GM18505 (cell line): ENCODE data around the gene EOMES.
"Not testable (repeated sequence)": the region's sequence is repeated elsewhere in the genome, so short reads cannot be mapped to it uniquely, and the experiment has no call there.

Experiments used
- ATAC-seq: cut with Tn5 transposase; IDR thresholded peaks from one replicate; pipeline ENCODE4 v1.9.1; 2021; ENCODE audit not compliant: unreplicated experiment
- POLR2A ChIP-seq: IDR thresholded peaks from 4 replicates; pipeline ENCODE4 v1.6.1; 2011; ENCODE audit warnings: borderline replicate concordance; ENCODE audit not compliant: insufficient read depth, insufficient read length; ENCODE audit errors: extremely low read depth

Gene EOMES

DNA sequence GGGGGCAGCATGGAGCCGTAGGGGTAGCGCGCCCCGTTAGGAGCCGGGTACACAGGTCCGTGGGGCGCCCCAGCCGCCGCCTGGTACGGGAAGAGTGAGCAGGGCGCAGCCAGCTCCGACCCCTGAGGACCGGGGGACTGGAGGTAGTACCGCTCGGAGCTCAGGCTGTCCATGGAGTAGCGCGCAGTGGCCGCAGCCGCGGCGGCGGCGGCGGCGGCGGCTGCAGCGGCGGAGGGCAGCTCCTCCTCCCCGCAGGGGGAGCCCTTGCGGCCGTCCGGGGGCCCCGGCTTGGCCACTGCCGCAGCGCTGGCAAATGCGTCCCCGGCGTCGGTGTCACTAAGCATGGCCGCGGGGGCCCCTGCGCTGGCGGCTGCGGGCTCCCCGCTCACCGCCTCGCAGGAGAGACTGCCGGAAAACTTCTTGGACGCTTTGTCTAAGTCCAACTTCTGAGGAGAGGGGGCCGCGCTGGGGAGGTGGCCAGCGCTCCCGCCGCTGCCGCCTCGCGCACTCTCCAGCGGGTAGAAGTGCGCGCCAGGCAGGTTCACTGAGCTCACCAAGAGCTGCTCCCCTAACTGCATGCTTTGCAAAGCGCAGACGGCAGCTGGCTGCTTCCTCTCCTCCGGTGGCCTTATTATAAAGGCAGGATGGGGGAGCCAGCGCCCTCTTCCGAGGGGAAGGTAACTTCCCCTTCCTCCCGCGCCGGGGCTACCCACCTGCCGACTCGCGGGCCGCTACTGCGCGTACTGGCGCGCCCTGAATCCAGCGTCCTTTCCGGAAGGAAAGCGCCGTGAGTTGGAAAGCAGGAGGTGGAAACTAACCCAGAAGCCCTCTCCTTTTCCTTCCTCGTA is at the start of gene EOMES:
EOMES (minus strand) TSS at position 607 of the 848 bp plus-strand sequence; CDS start at position 578, 29 bp downstream.
- peak; percentile 65 for ATAC-seq
- no peak for TF ChIP-seq POLR2A

DNA sequence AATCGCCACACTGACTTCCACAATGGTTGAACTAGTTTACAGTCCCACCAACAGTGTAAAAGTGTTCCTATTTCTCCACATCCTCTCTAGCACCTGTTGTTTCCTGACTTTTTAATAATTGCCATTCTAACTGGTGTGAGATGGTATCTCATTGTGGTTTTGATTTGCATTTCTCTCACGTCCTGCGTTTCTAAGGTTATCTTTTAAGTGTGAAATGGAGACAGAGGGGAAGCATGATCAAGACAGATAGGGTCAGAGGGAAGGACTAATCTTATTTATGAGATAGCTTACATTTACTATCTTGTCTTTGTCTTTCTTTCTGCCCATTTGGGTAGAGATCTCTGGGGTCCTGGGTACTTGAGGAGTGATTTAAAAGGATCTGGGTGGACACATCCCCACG is 48.3 kb upstream of the EOMES start:
- ATAC-seq = not testable (repeated sequence)

DNA sequence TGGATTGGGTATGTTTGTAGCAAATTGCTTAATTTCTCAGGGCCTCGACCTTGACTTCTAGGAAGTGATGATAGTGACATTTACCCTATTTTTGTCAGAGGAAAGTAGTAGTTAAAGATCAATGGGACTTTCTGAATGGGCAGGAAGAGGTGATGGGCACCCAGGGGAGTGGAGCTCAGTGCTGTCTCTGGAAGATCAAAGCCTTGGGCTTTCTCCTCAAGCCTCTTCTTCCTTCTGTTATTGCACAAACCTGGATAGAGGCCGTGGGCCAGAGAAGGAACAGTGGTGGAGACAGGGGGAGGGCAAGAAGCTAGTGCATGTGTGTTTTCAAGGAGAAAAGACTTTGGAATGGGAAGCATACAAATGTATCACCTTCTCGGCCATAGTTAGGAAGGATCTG is 44.9 kb upstream of the EOMES start:
- ATAC-seq = no peak
- no peak for TF ChIP-seq POLR2A

DNA sequence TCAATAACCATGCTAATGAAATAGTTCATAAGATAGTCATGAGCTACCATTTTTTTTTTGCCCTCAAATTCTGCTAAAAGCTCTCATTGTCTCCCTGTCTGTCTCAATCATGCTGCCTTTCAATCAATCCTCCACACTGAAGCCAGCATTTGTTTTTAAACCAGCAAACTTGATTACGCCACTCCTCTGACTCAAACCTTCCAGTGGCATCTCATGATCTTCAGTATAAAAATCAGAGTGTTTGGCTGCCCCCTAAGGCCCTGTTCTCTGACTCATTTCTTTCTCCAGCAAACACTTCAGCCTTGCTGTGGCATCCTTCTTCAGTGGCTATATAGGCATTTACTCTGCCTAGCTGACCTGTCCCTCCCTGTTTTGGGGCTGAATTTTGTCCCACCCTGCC is 36.0 kb upstream of the EOMES start:
- no peak for TF ChIP-seq POLR2A
- no peak for ATAC-seq

DNA sequence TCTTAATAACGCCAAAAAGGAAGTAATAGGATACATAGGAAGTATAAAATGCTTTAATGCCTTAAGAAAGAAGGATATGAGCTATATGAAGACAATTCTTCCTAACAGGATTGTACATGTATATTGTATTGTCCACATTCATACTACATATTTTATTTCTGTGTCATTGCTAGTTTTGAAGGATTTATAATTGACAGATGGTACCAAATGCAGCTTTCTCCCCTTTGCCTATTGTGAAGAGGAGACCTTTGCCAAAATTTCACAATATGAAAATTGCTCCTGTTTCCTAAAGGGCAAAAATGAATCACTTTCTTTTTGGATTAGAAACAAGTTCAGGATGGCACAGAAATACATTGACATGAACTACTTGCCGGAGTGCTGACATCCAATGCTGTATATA is 34.8 kb upstream of the EOMES start:
- ATAC-seq = no peak
- no peak for TF ChIP-seq POLR2A

DNA sequence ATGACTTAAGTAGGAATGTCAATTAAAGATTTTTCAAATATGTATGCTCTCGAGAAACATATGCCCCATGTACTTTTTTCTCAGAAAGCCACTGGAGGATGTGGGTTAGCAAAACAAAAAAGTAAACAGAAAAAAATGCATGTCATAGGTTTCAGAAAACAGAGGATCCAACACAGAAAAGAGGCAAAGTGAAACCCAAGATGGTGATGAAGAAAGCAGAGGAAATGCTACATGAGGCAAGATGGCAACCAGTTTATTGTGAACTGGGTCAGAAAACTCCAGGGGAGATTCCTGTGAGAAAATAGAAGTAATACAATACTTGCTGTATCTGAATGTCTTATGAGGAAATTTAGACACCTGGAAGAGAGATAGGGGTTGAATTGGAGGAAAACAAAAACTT is 30.8 kb upstream of the EOMES start:
- no peak for TF ChIP-seq POLR2A
- ATAC-seq = no peak

DNA sequence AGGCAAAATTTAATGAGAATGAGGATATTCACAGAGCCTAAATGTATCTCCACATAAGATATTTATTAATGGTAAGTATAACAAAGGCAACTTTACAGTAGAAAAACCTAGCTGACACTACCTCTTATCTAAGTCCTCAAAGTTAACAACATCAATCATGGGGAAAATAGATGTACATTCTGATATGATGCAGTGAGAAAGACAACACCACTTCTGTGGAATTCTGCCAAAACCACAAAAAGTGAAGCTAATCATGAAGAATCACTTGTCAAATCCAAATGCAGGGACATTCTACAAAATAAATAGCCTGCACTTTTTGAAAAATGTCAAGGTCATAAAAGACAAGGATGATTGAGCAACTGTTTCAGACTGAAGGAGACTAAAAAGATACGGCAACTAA is 27.5 kb upstream of the EOMES start:
- no peak for ATAC-seq

DNA sequence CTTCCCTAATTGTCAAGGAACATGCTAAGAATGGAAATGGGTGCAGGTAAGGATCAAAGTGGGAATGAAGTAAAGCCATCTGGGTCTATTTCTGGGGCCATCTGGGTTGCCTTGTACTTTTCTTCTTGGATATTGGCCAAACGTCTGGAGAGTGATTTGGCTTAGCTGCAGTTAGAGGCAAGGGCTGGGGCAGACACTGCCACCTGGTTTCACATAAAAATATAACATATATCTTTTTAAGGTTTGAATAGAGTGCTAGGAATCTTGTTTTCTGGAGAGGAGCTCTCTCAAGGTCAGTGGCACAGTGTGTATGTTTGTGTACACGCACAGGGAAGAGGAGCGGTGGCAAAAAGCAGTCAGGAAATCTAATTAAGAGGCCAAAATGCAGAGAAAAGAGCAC is 24.7 kb upstream of the EOMES start:
- no peak for TF ChIP-seq POLR2A
- ATAC-seq = no peak

More for the DNA sequence above, 27.5 kb upstream of the EOMES start:
- TF ChIP-seq POLR2A = no peak

DNA sequence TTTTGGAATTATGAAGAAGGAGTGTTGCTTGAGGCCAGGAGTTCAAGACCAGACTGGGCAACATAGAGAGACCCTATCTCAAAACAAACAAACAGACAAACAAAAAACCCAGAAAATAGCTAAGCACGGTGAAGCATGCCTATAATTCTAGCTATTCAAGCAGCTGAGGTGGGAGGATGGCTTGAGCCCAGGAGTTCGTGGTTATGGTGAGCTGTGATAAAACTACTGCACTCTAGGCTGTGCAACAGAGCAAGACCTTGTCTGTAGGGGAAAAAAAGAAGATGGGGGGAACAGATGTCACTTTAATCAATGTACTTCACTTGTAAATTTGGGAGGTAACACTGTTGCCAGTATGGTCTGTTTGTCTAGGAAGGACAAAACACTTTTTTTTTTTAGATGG is 18.7 kb upstream of the EOMES start:
- no peak for ATAC-seq
- no peak for TF ChIP-seq POLR2A

DNA sequence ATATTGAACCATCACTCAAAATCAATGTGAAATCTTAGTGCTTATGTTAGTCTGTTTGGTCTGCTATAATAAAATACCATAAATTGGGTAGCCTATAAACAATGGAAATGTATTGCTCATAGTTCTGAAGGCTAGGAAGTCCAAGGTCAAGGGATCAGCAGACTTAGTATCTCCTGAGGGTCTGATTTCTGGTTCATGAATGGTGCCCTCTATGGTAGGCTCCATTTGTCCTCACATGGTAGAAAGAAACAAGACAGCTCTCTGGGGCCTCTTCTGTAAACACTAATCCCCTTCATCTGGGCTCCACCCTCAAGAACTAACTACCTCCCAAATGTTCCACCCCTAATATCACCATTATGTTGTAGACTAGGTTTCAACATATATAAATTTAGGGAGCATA is 15.0 kb upstream of the EOMES start:
- no peak for TF ChIP-seq POLR2A
- no peak for ATAC-seq

DNA sequence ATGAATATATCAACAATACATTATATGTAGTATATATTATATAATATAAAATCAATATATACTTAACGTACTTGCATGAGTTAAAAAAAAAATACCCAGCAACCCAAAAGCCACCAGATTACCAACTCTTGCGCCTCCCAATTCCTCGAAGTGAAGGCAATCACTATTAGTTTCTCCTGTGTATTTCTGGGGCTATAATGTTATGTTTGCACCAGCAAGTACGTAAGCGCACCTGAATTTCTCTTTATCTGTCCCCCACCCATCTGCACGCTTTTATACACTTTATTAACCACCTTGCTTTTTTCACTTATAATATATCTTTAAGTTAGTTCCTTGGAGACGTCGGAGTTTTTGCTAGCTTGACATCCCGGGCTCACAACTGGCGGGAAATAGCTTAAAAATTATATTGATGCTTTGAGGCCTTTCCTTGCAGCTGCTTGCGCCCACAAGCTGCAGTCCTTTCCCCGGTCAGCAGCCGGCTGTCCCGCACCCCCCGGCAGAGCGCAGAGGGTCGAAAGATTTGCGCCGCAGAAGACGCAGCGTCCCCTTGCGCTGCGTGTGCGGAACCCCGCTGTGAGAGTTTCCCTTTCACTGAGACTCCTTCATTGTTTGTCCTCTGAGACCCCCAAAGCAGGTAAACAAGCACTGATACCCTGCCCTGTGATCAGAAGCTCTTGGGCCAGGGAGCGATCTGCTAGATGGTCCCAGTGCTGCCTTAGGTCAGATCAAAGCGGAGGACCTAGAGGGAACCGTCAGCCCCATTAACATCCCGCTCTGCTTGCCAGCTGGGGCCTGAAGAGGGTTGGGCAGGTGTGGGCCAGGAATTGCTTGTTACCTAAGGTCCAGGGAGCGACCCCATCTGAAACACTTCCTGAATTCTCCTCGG is 8.9 kb upstream of the EOMES start:
- TF ChIP-seq POLR2A = no peak
- no peak for ATAC-seq

DNA sequence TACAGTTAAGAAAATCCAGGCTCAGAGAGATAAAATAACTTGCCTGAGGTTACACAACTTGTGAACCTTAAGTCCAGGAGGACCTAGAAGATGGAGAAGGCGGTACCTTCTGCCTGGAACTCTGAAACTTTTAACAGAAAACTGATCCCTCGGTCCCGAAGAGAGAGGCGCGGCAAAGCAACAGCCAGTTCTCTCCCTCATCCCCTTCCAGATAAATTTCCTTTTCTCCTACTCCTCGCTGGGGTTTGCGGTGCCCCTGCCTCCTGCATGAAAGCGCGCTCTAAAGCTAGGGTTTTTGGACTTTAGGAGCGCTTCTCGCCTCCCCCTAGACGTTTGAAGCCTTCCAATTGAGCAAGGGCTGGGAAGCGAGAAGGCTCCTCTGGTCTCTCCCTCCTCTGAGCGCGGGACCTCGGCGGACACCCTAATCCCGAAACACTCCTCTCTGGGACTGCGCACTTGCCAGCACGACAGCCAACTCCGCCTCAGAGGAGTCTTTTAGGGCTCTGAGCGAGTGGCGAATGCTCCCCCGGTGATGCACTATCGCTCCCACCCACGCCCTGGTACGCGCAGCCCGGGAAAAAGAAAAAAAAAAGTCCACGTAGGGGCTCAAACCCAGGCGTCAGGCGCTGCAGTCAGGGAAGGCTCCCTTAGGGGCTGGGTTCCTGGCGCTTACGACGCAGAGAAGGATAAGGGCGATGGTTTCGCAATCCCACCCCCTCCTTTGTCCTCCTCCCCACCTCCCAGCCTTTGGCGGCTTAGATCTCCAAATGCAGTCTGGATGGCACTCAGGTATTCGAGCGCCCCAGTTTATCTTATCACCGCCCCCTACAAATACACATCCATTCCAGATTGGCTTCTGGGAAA is 7.9 kb upstream of the EOMES start:
- no peak for ATAC-seq
- TF ChIP-seq POLR2A = no peak

DNA sequence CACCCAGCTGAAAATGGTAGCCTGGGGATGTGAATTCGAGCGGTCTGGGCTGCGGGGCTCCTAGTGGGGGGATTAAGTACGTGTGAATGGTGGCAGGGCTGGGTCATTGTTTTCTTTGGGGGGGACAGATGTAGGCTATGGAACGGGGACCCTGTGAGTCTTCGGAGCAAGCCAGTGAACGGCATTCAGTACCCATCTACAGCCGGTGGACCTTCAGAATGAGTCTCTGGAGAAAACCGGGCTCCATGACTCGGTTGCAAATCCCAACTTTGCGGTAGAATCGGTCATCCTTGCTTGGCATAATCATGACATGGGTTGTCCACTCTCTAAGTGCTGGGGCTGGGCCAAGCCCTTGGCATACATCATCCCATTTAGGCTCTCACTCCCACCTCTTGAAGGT is 7.2 kb upstream of the EOMES start:
- TF ChIP-seq POLR2A = no peak
- no peak for ATAC-seq
